H9 (cell line): ENCODE measurements around the gene GABRG2. TPM values are rescaled to one million over a fixed set of nuclear protein-coding genes. Genes with fewer than 3 reads are reported as not detected.

Experiments used
- DNase-seq: peaks from one replicate; pipeline ENCODE4 v3.0.0-alpha.2; 2017
- H2AFZ ChIP-seq: one replicate; pipeline ENCODE4 v1.6.1; 2013; ENCODE audit warnings: mild to moderate bottlenecking, low read length, control low read depth, moderate library complexity
- H2AK5ac ChIP-seq: 2 replicates; pipeline ENCODE4 v1.6.1; 2013; ENCODE audit warnings: low read length, control low read depth, mixed read lengths; ENCODE audit not compliant: insufficient read length
- H2BK120ac ChIP-seq: one replicate; pipeline ENCODE4 v1.6.1; 2013; ENCODE audit warnings: low read depth, mild to moderate bottlenecking, low read length, control low read depth, inconsistent platforms; ENCODE audit not compliant: poor library complexity, severe bottlenecking
- H2BK12ac ChIP-seq: 2 replicates; pipeline ENCODE4 v1.6.1; 2013; ENCODE audit warnings: low read length, control low read depth, mixed read lengths, low read depth; ENCODE audit not compliant: insufficient read length
- H2BK15ac ChIP-seq: 2 replicates; pipeline ENCODE4 v1.6.1; 2013; ENCODE audit warnings: low read depth, low read length, control low read depth
- H2BK20ac ChIP-seq: one replicate; pipeline ENCODE4 v1.6.1; 2013; ENCODE audit warnings: low read depth, mild to moderate bottlenecking, low read length, control low read depth, inconsistent platforms; ENCODE audit not compliant: poor library complexity, severe bottlenecking
- H2BK5ac ChIP-seq: 2 replicates; pipeline ENCODE4 v1.6.1; 2013; ENCODE audit warnings: low read length, control low read depth, mixed read lengths; ENCODE audit not compliant: insufficient read length
- H3K14ac ChIP-seq: 2 replicates; pipeline ENCODE4 v1.6.1; 2013; ENCODE audit warnings: low read length, control low read depth; ENCODE audit not compliant: insufficient read depth
- H3K18ac ChIP-seq: 2 replicates; pipeline ENCODE4 v1.6.1; 2013; ENCODE audit warnings: low read depth, mild to moderate bottlenecking, mixed read lengths, low read length, control low read depth; ENCODE audit not compliant: insufficient read length
- H3K23ac ChIP-seq: 2 replicates; pipeline ENCODE4 v1.6.1; 2013; ENCODE audit warnings: low read length, control low read depth, mixed read lengths, low read depth; ENCODE audit not compliant: insufficient read length
- H3K23me2 ChIP-seq: 2 replicates; pipeline ENCODE4 v1.6.1; 2013; ENCODE audit warnings: low read depth, mild to moderate bottlenecking, mixed read lengths, low read length, control low read depth; ENCODE audit not compliant: insufficient read length, poor library complexity, severe bottlenecking
- H3K27ac ChIP-seq: 2 replicates; pipeline ENCODE4 v1.5.1; 2013; ENCODE audit warnings: low read length, control low read depth, mixed read lengths, low read depth; ENCODE audit not compliant: insufficient read length
- H3K27me3 ChIP-seq: 2 replicates; pipeline ENCODE4 v1.6.1; 2013; ENCODE audit warnings: low read length, control low read depth, inconsistent platforms; ENCODE audit not compliant: insufficient read depth
- H3K4ac ChIP-seq: 2 replicates; pipeline ENCODE4 v1.6.1; 2013; ENCODE audit warnings: low read depth, mild to moderate bottlenecking, control low read depth, inconsistent platforms, low read length, moderate library complexity
- H3K4me1 ChIP-seq: 2 replicates; pipeline ENCODE4 v1.6.1; 2013; ENCODE audit warnings: low read length, control low read depth, inconsistent platforms; ENCODE audit not compliant: insufficient read depth
- H3K4me2 ChIP-seq: 2 replicates; pipeline ENCODE4 v1.6.1; 2013; ENCODE audit warnings: low read length, control low read depth, mixed read lengths; ENCODE audit not compliant: insufficient read length, insufficient read depth
- H3K56ac ChIP-seq: 2 replicates; pipeline ENCODE4 v1.6.1; 2013; ENCODE audit warnings: low read depth, mild to moderate bottlenecking, mixed read lengths, low read length, control low read depth; ENCODE audit not compliant: insufficient read length
- H3K79me1 ChIP-seq: 2 replicates; pipeline ENCODE4 v1.6.1; 2013; ENCODE audit warnings: low read depth, mild to moderate bottlenecking, moderate library complexity, low read length, control low read depth, inconsistent platforms; ENCODE audit not compliant: insufficient read depth, poor library complexity, severe bottlenecking
- H3K79me2 ChIP-seq: 2 replicates; pipeline ENCODE4 v1.6.1; 2013; ENCODE audit warnings: low read length, control low read depth, inconsistent platforms; ENCODE audit not compliant: insufficient read depth
- H3K9ac ChIP-seq: 2 replicates; pipeline ENCODE4 v1.6.1; 2013; ENCODE audit warnings: low read length, control low read depth, mixed read lengths; ENCODE audit not compliant: insufficient read length; ENCODE audit errors: extremely low read depth
- H3K9me3 ChIP-seq: one replicate; pipeline ENCODE4 v1.6.1; 2013; ENCODE audit warnings: low read depth, low read length, inconsistent platforms; ENCODE audit not compliant: control insufficient read depth
- H3T11ph ChIP-seq: one replicate; pipeline ENCODE4 v1.6.1; 2013; ENCODE audit warnings: mild to moderate bottlenecking, low read length, control low read depth, inconsistent platforms
- H4K20me1 ChIP-seq: one replicate; pipeline ENCODE4 v1.6.1; 2013; ENCODE audit not compliant: control insufficient read depth, insufficient read length, insufficient read depth
- H4K5ac ChIP-seq: 2 replicates; pipeline ENCODE4 v1.6.1; 2013; ENCODE audit warnings: low read depth, mild to moderate bottlenecking, mixed read lengths, low read length, control low read depth; ENCODE audit not compliant: insufficient read length
- H4K8ac ChIP-seq: replicated peaks from 2 replicates; pipeline ENCODE4 v1.6.1; 2013; ENCODE audit warnings: low read length, control low read depth, mixed read lengths, low read depth; ENCODE audit not compliant: insufficient read length
- H4K91ac ChIP-seq: 2 replicates; pipeline ENCODE4 v1.6.1; 2013; ENCODE audit warnings: low read depth, mild to moderate bottlenecking, moderate library complexity, mixed read lengths, low read length, control low read depth; ENCODE audit not compliant: insufficient read length
- H3K27ac Mint-ChIP-seq, 3 experiments: 2 replicates in 2 of 3; 3 replicates in 1 of 3; pipeline ENCODE4 v1.8.0; 2020 to 2021; ENCODE audit warnings: mixed read lengths in 3 of 3, mild to moderate bottlenecking in 1 of 3, moderate library complexity in 1 of 3
- H3K27me3 Mint-ChIP-seq: 2 replicates; pipeline ENCODE4 v1.8.0; 2021; ENCODE audit warnings: low read depth, mild to moderate bottlenecking, moderate library complexity, mixed read lengths
- H3K36me3 Mint-ChIP-seq, 3 experiments: 2 replicates in 2 of 3; 3 replicates in 1 of 3; pipeline ENCODE4 v1.8.0; 2020 to 2021; ENCODE audit warnings: low read depth in 3 of 3, mixed read lengths in 3 of 3; ENCODE audit not compliant: insufficient read depth in 1 of 3
- H3K4me1 Mint-ChIP-seq, 2 experiments: 2 replicates each; pipeline ENCODE4 v1.8.0; 2020; ENCODE audit warnings: mixed read lengths in 2 of 2
- H3K4me3 Mint-ChIP-seq, 2 experiments: 2 replicates in 1 of 2; 3 replicates in 1 of 2; pipeline ENCODE4 v1.8.0; 2020 to 2021; ENCODE audit warnings: mild to moderate bottlenecking in 2 of 2, mixed read lengths in 2 of 2, moderate library complexity in 1 of 2
- H3K9me3 Mint-ChIP-seq, 2 experiments: 2 replicates in 1 of 2; 3 replicates in 1 of 2; pipeline ENCODE4 v1.8.0; 2020; ENCODE audit warnings: mild to moderate bottlenecking in 2 of 2, mixed read lengths in 2 of 2, moderate library complexity in 1 of 2
- WGBS: extraction: QIAGEN DNeasy Blood & Tissue Kit; methylation state at CpG from one replicate; pipeline ENCODE4 v1.1.7; 2013; ENCODE audit warnings: missing lambda C conversion rate, low lambda C conversion rate, mixed read lengths; ENCODE audit not compliant: insufficient read length; ENCODE audit errors: extremely low coverage; 5-methylcytosine and 5-hydroxymethylcytosine counted together
- total RNA-seq: library from RNA; stranded (reverse); gene quantifications from 2 replicates; pipeline ENCODE4 v1.2.1, GENCODE V29; 2021
- TF ChIP-seq, protein P1 (sequence below): fragments of 200-600 bp; sonication (generic); conservative IDR thresholded peaks from 3 replicates; pipeline ENCODE4 v1.8.0; 2021; ENCODE audit warnings: antibody characterized with exemption, mild to moderate bottlenecking

Gene GABRG2
- total RNA-seq, 1 experiment from 2014 or later, result 0.98 TPM

DNA sequence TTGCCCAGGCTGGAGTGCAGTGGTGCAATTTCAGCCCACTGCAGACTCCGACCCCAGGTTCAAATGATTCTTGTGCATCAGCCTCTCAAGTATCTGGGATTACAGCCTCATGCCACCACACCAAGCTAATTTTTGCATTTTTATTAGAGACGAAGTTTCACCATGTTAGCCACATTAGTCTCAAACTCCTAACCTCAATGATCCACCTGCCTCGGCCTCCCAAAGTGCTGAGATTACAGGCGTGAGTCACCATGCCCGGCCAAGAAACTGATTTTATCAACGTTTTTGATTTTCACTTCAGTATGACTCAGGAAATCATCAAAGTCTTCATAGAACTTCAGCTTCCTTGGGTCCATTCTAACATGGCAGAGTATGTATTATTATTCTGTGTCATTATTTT lies 125.4 kb downstream of the GABRG2 start:
- H2BK120ac ChIP-seq, result no peak overlapping the region
- H4K8ac ChIP-seq, result no peak overlapping the region
- no peaks in the 10 kb centered on the region for H3K79me2 ChIP-seq
- H3T11ph ChIP-seq, result no peak overlapping the region
- H3K9ac ChIP-seq, result no peak overlapping the region
- no peaks in the 10 kb centered on the region for H3K9me3 ChIP-seq
- H2BK12ac ChIP-seq, result no peak overlapping the region
- H3K4me1 ChIP-seq, result no peaks in the 10 kb centered on the region
- no peak overlapping the region for H2BK15ac ChIP-seq
- H3K14ac ChIP-seq, result no peak overlapping the region
- no peak overlapping the region for H2BK5ac ChIP-seq
- H3K4me3 Mint-ChIP-seq, result no peak overlapping the region
- peaks cover 0 to 2% of the 10 kb centered on the region in 2 experiments; a peak in 1 of 4 replicates for H3K4me1 Mint-ChIP-seq
- DNase-seq, result no peak
- no peaks in the 10 kb centered on the region for H3K79me1 ChIP-seq
- no peaks in the 10 kb centered on the region for H3K23me2 ChIP-seq
- no peak overlapping the region for H4K91ac ChIP-seq
- H3K9me3 Mint-ChIP-seq, result no peaks in the 10 kb centered on the region
- no peak overlapping the region for H3K4me2 ChIP-seq
- H3K27ac Mint-ChIP-seq, result no peak overlapping the region
- WGBS, result no CpG with 5 or more reads among the region's 6 CpGs
- TF ChIP-seq, protein P1, sequence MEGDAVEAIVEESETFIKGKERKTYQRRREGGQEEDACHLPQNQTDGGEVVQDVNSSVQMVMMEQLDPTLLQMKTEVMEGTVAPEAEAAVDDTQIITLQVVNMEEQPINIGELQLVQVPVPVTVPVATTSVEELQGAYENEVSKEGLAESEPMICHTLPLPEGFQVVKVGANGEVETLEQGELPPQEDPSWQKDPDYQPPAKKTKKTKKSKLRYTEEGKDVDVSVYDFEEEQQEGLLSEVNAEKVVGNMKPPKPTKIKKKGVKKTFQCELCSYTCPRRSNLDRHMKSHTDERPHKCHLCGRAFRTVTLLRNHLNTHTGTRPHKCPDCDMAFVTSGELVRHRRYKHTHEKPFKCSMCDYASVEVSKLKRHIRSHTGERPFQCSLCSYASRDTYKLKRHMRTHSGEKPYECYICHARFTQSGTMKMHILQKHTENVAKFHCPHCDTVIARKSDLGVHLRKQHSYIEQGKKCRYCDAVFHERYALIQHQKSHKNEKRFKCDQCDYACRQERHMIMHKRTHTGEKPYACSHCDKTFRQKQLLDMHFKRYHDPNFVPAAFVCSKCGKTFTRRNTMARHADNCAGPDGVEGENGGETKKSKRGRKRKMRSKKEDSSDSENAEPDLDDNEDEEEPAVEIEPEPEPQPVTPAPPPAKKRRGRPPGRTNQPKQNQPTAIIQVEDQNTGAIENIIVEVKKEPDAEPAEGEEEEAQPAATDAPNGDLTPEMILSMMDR, result no peak
- H4K20me1 ChIP-seq, result no peaks in the 10 kb centered on the region
- no peak overlapping the region for H3K4ac ChIP-seq
- H2AK5ac ChIP-seq, result no peak overlapping the region
- H3K36me3 Mint-ChIP-seq, result no peaks in the 10 kb centered on the region
- H3K27me3 ChIP-seq, result no peaks in the 10 kb centered on the region
- no peak overlapping the region for H3K56ac ChIP-seq
- H3K27me3 Mint-ChIP-seq, result no peaks in the 10 kb centered on the region
- H4K5ac ChIP-seq, result no peak overlapping the region
- no peak overlapping the region for H3K18ac ChIP-seq
- no peak overlapping the region for H2BK20ac ChIP-seq
- H2AFZ ChIP-seq, result no peak overlapping the region
- H3K27ac ChIP-seq, result no peak overlapping the region
- H3K23ac ChIP-seq, result no peak overlapping the region
